PFSK-1 (cell line): ENCODE data around the gene MAB21L3.

Experiments
- POLR2AphosphoS5 ChIP-seq: IDR thresholded peaks from 2 replicates; pipeline ENCODE4 v1.6.1; 2012; ENCODE audit warnings: low read depth, mild to moderate bottlenecking, control low read depth, low read length, moderate library complexity
- REST ChIP-seq, 2 experiments: IDR thresholded peaks; 2 replicates each; pipeline versions ENCODE4 v1.6.1 to v1.8.0; 2011 to 2012; ENCODE audit warnings: low read depth in 2 of 2, low read length in 2 of 2, control low read depth in 1 of 2, inconsistent platforms in 1 of 2, mild to moderate bottlenecking in 1 of 2, moderate library complexity in 1 of 2; ENCODE audit not compliant: insufficient read depth in 1 of 2
- TAF1 ChIP-seq: IDR thresholded peaks from 2 replicates; pipeline ENCODE4 v1.6.1; 2012; ENCODE audit warnings: low read length, control low read depth, borderline replicate concordance; ENCODE audit not compliant: insufficient read depth

DNA sequence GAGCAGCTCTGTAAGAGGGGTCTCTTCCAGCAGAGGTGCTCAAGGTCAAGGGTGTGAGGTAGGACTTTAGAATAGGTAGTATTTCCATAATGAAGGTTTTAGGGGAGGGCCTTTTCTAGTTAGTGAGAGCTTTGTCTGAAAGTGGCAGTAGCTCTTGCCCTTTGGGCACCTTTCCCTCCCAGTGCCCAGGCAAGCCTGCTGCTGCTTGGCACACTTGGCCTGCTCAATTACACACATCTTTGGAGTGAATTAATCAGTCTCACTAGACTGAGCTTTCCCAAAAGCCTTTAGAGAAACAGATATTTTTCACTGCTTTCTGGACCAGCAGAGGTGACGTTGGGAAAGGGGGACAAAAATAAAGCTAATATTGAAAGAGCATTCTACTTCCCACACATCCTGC, 48.0 kb downstream of the MAB21L3 start:
- no peak for TF ChIP-seq TAF1
- no peak for TF ChIP-seq REST (IDR thresholded peaks at IDR 0.05; ENCODE audit: insufficient read depth in 1 of 2, low read depth in 2 of 2, low read length in 2 of 2)
- no peak for TF ChIP-seq POLR2AphosphoS5
